ENCODE data around the gene STAC2.

DNA sequence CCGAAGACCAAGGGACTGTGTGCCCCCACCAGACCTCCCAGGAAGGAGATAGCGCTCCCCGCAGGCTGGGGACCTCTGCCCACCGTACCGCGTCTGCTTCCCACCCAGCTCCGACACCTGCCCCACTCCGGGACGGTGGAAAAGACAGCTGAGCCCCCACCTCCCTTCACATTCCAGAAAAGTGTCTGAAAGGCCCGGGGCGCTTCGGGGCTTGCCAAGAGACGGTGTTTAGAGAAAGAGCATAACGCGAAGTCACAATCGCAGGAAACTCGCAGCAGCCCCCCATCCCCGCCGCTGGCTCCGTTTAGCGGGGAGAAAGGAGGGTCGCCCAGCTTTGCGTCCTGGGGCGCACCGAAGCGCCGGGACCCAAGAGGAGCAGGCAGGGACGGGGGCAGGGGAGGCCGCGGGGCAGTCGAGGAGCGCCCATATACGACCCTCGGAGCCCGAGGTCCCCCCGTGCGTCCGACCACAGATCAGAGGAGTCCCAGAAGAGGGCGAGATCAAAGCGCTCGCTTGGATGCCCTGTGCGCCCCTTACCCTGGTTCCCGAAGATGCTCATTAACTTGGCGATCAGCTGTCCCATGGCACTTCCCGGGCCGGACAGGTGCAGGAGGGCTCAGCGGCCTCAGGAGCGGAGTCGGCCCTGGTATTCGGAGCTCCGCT, 60.4 kb downstream of the STAC2 start:
- TF ChIP-seq, protein P1, sequence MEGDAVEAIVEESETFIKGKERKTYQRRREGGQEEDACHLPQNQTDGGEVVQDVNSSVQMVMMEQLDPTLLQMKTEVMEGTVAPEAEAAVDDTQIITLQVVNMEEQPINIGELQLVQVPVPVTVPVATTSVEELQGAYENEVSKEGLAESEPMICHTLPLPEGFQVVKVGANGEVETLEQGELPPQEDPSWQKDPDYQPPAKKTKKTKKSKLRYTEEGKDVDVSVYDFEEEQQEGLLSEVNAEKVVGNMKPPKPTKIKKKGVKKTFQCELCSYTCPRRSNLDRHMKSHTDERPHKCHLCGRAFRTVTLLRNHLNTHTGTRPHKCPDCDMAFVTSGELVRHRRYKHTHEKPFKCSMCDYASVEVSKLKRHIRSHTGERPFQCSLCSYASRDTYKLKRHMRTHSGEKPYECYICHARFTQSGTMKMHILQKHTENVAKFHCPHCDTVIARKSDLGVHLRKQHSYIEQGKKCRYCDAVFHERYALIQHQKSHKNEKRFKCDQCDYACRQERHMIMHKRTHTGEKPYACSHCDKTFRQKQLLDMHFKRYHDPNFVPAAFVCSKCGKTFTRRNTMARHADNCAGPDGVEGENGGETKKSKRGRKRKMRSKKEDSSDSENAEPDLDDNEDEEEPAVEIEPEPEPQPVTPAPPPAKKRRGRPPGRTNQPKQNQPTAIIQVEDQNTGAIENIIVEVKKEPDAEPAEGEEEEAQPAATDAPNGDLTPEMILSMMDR (IDR thresholded peaks at IDR 0.05) = no peak
- no peak for TF ChIP-seq POLR2AphosphoS5 (IDR thresholded peaks at IDR 0.05; ENCODE audit: insufficient read depth in 1 of 2, low read depth in 1 of 2)

Data from vagina (tissue), 2 donors.